HepG2 (cell line): ENCODE measurements around the gene CELF2. TPM values are rescaled to one million over a fixed set of nuclear protein-coding genes. Genes with fewer than 3 reads are reported as not detected.

Experiments
- ATAC-seq: fragments of 200-7000 bp; cut with Tn5 transposase; 3 replicates; pipeline ENCODE4 v1.9.1; 2020; ENCODE audit warnings: mild to moderate bottlenecking, moderate library complexity
- BruUV-seq: library from RNA; stranded (reverse); fragments of 400-500 nt; replicated peaks from 2 replicates; lab custom pipeline; 2021; lab: Mats Ljungman, UMichigan
- CTCF ChIA-PET: fragments of 300-600 bp; formaldehyde crosslinking; extraction: SDS; loops from one replicate; lab custom pipeline; 2021; ENCODE audit warnings: low total read pairs, inconsistent platforms, low intra/inter-chr PET ratio; lab: Yijun Ruan, JAX
- POLR2A ChIA-PET: fragments of 350-600 bp; sonication (Branson Sonifier 250); formaldehyde crosslinking; loops from one replicate; lab custom pipeline; 2020; ENCODE audit warnings: antibody characterized with exemption, inconsistent platforms; lab: Yijun Ruan, JAX
- DNase-seq: peaks from one replicate; pipeline ENCODE4 v3.0.0-alpha.2; 2015; ENCODE audit warnings: low spot score
- FAIRE-seq: peaks from 3 replicates; lab custom pipeline; 2011; peaks lifted over from hg19 to GRCh38; lab: Jason Lieb, UNC
- H2AFZ ChIP-seq: one replicate; pipeline ENCODE4 v1.6.1; 2011; ENCODE audit warnings: low read length, inconsistent platforms
- H3K27ac ChIP-seq: fragments of 300-600 bp; 3 replicates; pipeline ENCODE4 v1.8.0; 2011; ENCODE audit warnings: mixed run types, mild to moderate bottlenecking, mixed read lengths, low read length, inconsistent platforms; ENCODE audit not compliant: insufficient read depth; ENCODE audit errors: extremely low read length
- H3K27me3 ChIP-seq, 2 experiments: fragments of 200-600 bp in 1 of 2; 2 replicates in 1 of 2; 3 replicates in 1 of 2; pipeline versions ENCODE4 v1.6.0 to v1.8.0; 2011; ENCODE audit warnings: low read length in 2 of 2, mild to moderate bottlenecking in 2 of 2, moderate library complexity in 2 of 2, inconsistent platforms in 1 of 2; ENCODE audit not compliant: insufficient read depth in 2 of 2, control insufficient read depth in 1 of 2
- H3K36me3 ChIP-seq, 2 experiments: fragments of 200-600 bp in 1 of 2; replicated peaks in 1 of 2; 2 replicates in 1 of 2; 3 replicates in 1 of 2; pipeline versions ENCODE4 v1.5.1 to v1.8.0; 2011; ENCODE audit warnings: low read length in 2 of 2, inconsistent platforms in 1 of 2; ENCODE audit not compliant: insufficient read depth in 2 of 2, control insufficient read depth in 1 of 2
- H3K4me1 ChIP-seq: 2 replicates; pipeline ENCODE4 v1.5.1; 2012; ENCODE audit warnings: low read length, inconsistent platforms; ENCODE audit not compliant: insufficient read depth
- H3K4me2 ChIP-seq: 2 replicates; pipeline ENCODE4 v1.6.0; 2011; ENCODE audit warnings: low read depth, low read length, inconsistent platforms
- H3K4me3 ChIP-seq, 3 experiments: fragments of 200-600 bp in 1 of 3; sonication (generic), shearing (Covaris generic) in 1 of 3; replicated peaks in 1 of 3; 2 replicates each; pipeline ENCODE4 v1.5.1; 2011 to 2016; ENCODE audit warnings: low read length in 3 of 3, inconsistent platforms in 2 of 3, low read depth in 2 of 3, mild to moderate bottlenecking in 2 of 3, control low read depth in 1 of 3, mixed read lengths in 1 of 3; ENCODE audit not compliant: insufficient read depth in 1 of 3
- H3K79me2 ChIP-seq: one replicate; pipeline ENCODE4 v1.6.1; 2011; ENCODE audit warnings: low read length, inconsistent platforms; ENCODE audit not compliant: insufficient read depth
- H3K9ac ChIP-seq: 2 replicates; pipeline ENCODE4 v1.6.0; 2011; ENCODE audit warnings: mild to moderate bottlenecking, low read depth, low read length, inconsistent platforms; ENCODE audit not compliant: insufficient read depth
- H3K9me3 ChIP-seq: 2 replicates; pipeline ENCODE4 v1.5.1; 2012; ENCODE audit warnings: mild to moderate bottlenecking, low read length
- H4K20me1 ChIP-seq: 2 replicates; pipeline ENCODE4 v1.6.0; 2011; ENCODE audit warnings: inconsistent platforms, mild to moderate bottlenecking, low read length, moderate library complexity; ENCODE audit not compliant: insufficient read depth
- E2F2 ChIP-seq: sonication (generic); formaldehyde crosslinking; IDR thresholded peaks from 2 replicates; pipeline ENCODE4 v1.4.0; 2020; ENCODE audit warnings: missing genetic modification reagents, borderline replicate concordance
- ELF4 ChIP-seq: sonication (generic); formaldehyde crosslinking; IDR thresholded peaks from 2 replicates; pipeline ENCODE4 v1.5.0; 2020; ENCODE audit warnings: missing genetic modification reagents, mild to moderate bottlenecking, moderate library complexity, borderline replicate concordance
- KLF11 ChIP-seq: IDR thresholded peaks from 2 replicates; pipeline ENCODE4 v1.6.1; 2016; ENCODE audit warnings: missing compliant biosample characterization
- MYC ChIP-seq: sonication (generic); formaldehyde crosslinking; IDR thresholded peaks from 2 replicates; pipeline ENCODE4 v1.9.0; 2021; ENCODE audit warnings: missing genetic modification reagents, borderline replicate concordance
- MZF1 ChIP-seq: sonication (generic); formaldehyde crosslinking; IDR thresholded peaks from 2 replicates; pipeline ENCODE4 v1.8.1; 2023; ENCODE audit warnings: mild to moderate bottlenecking, missing genetic modification reagents, borderline replicate concordance
- NFAT5 ChIP-seq: sonication (generic); formaldehyde crosslinking; IDR thresholded peaks from 2 replicates; pipeline ENCODE4 v1.4.0; 2020; ENCODE audit warnings: missing genetic modification reagents
- SP4 ChIP-seq: sonication (generic); formaldehyde crosslinking; IDR thresholded peaks from 2 replicates; pipeline ENCODE4 v1.8.1; 2023; ENCODE audit warnings: mild to moderate bottlenecking, missing genetic modification reagents
- TERF1 ChIP-seq: sonication (generic); formaldehyde crosslinking; IDR thresholded peaks from 2 replicates; pipeline ENCODE4 v1.8.0; 2022; ENCODE audit warnings: mild to moderate bottlenecking, missing genetic modification reagents, moderate library complexity
- TRAFD1 ChIP-seq: sonication (generic); formaldehyde crosslinking; IDR thresholded peaks from 2 replicates; pipeline ENCODE4 v1.5.1; 2020; ENCODE audit warnings: missing genetic modification reagents, mild to moderate bottlenecking, borderline replicate concordance
- ZNF512 ChIP-seq: sonication (generic); formaldehyde crosslinking; IDR thresholded peaks from 2 replicates; pipeline ENCODE4 v1.4.0; 2020; ENCODE audit warnings: mild to moderate bottlenecking, missing genetic modification reagents
- ZNF704 ChIP-seq: sonication (generic); formaldehyde crosslinking; IDR thresholded peaks from 2 replicates; pipeline ENCODE4 v1.8.1; 2023; ENCODE audit warnings: mild to moderate bottlenecking, inconsistent platforms, moderate library complexity, missing genetic modification reagents, borderline replicate concordance
- WGBS: methylation state at CpG from one replicate; pipeline ENCODE4 v1.1.6; 2017; ENCODE audit warnings: low lambda C conversion rate; 5-methylcytosine and 5-hydroxymethylcytosine counted together
- in situ Hi-C: cut with HindIII; loops from 2 replicates; pipeline ENCODE4 v1.10.0; 2017; ENCODE audit warnings: low pct_unique_long_range_greater_than_20kb; ENCODE audit not compliant: extremely low pct_ligation_motif_present
- intact Hi-C: fragments of 100-400 bp; cut with micrococcal nuclease; formaldehyde crosslinking; loops from one replicate; pipeline ENCODE4 v1.10.0; 2022; ENCODE audit not compliant: unreplicated experiment
- polyA plus RNA-seq, 8 experiments: library from polyadenylated mRNA; depleted of rRNA in 3 of 8; stranded (reverse) in 7 of 8; unstranded in 1 of 8; fragments of >200 nt; fragmentation: Illumina TruSeq in 4 of 8; extraction: Trizol in 4 of 8; gene quantifications; 2 replicates each; pipeline versions ENCODE4 v1.2.1 to v1.2.3, GENCODE V29; 2011 to 2016; ENCODE audit warnings: low read depth in 4 of 8, missing spikeins in 1 of 8, mixed read lengths in 1 of 8; ENCODE audit not compliant: insufficient read depth in 1 of 8
- total RNA-seq, 5 experiments: library from RNA; depleted of rRNA; stranded (reverse); fragments of >200 nt; fragmentation: Illumina TruSeq; extraction: Trizol; gene quantifications; 2 replicates each; pipeline ENCODE4 v1.2.3, GENCODE V29; 2016; ENCODE audit warnings: low read depth in 1 of 5

The CELF2 gene
- total and polyA plus RNA-seq, 2 of the 13 experiments (the other 11 are each of a cell fraction or from before 2014, with no cell fraction given): not detected

GRCh38 chr10:11322698-11323097, 305.0 kb downstream of the CELF2 start:
- BruUV-seq: no TSS peak
- H3K36me3 ChIP-seq: no peaks in the 10 kb centered on the region
- POLR2A ChIA-PET: no interaction called here
- no peaks in the 10 kb centered on the region for H4K20me1 ChIP-seq
- CTCF ChIA-PET: no interaction called here
- no peak overlapping the region for H3K4me2 ChIP-seq
- H3K27me3 ChIP-seq: peaks cover 0 to 64% of the 10 kb centered on the region in 2 experiments; a peak in 4 of 5 replicates
- H2AFZ ChIP-seq: no peak overlapping the region
- H3K4me3 ChIP-seq: no peak overlapping the region
- no peak overlapping the region for H3K27ac ChIP-seq
- WGBS: 0% methylated on average over 1 of the region's 1 CpG
- no peaks in the 10 kb centered on the region for H3K4me1 ChIP-seq
- FAIRE-seq (no peak), DNase-seq (no peak), ATAC-seq (no peak)
- in situ Hi-C loops (no loop called here), intact Hi-C loops (no loop called here)
- H3K9me3 ChIP-seq: no peaks in the 10 kb centered on the region
- H3K9ac ChIP-seq: no peak overlapping the region
- H3K79me2 ChIP-seq: no peaks in the 10 kb centered on the region
- TF ChIP-seq SP4 (CRISPR knock-in tag) (no peak), TERF1 (CRISPR knock-in tag) (no peak), MZF1 (CRISPR knock-in tag) (no peak), TRAFD1 (no peak), E2F2 (CRISPR knock-in tag) (no peak), ELF4 (no peak), KLF11 (CRISPR knock-in tag) (no peak), ZNF512 (CRISPR knock-in tag) (no peak), NFAT5 (CRISPR knock-in tag) (no peak), ZNF704 (no peak), MYC (CRISPR knock-in tag) (no peak)
